Thyroid gland (tissue), 4 donors: Measurements from ENCODE around the gene EFR3B.

Source experiments
- CTCF ChIP-seq, 6 experiments: fragments of 200-600 bp in 3 of 6; fragments of 450-650 bp in 3 of 6; sonication (generic) in 3 of 6; IDR thresholded peaks; one replicate each; pipeline ENCODE4 v1.5.1; 2016 to 2019; ENCODE audit warnings: antibody characterized with exemption in 6 of 6, mild to moderate bottlenecking in 2 of 6, inconsistent platforms in 1 of 6, moderate library complexity in 1 of 6
- POLR2A ChIP-seq, 2 donors: fragments of 450-650 bp; IDR thresholded peaks; one replicate each; pipeline ENCODE4 v1.6.1; 2017; ENCODE audit warnings: antibody characterized with exemption in 2 of 2, mild to moderate bottlenecking in 2 of 2, moderate library complexity in 1 of 2

GRCh38 chr2:25062511-25062917 lies 20.6 kb downstream of the EFR3B start:
- TF ChIP-seq POLR2A (IDR thresholded peaks at IDR 0.05) (no peak), CTCF (IDR thresholded peaks at IDR 0.05) (no peak)
